ENCODE results near the gene HEBP1.

Gene HEBP1

DNA sequence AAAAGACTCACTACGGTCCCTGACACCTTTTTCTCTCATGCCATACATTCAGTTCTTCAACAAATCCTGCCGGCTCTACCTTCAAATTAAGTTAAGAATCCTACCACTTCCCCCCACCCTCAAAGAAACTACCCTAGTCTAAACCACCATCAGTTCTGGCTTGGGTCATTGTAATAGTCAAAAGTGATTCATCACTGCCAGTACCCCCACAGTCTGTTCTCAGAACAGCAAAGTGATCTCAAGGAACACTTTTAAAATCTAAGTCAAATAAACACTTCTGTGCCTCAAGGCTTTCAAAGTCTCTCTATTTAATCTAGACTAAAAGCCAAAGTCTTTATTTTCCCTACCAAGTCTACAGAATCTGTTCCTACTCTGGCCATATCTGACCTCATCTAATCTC, 32.1 kb upstream of the HEBP1 start:
- in situ Hi-C loops (cut with MboI; ENCODE audit: low sequenced_read_pairs, unreplicated experiment), result no loop called here
- TF ChIP-seq, protein P1, sequence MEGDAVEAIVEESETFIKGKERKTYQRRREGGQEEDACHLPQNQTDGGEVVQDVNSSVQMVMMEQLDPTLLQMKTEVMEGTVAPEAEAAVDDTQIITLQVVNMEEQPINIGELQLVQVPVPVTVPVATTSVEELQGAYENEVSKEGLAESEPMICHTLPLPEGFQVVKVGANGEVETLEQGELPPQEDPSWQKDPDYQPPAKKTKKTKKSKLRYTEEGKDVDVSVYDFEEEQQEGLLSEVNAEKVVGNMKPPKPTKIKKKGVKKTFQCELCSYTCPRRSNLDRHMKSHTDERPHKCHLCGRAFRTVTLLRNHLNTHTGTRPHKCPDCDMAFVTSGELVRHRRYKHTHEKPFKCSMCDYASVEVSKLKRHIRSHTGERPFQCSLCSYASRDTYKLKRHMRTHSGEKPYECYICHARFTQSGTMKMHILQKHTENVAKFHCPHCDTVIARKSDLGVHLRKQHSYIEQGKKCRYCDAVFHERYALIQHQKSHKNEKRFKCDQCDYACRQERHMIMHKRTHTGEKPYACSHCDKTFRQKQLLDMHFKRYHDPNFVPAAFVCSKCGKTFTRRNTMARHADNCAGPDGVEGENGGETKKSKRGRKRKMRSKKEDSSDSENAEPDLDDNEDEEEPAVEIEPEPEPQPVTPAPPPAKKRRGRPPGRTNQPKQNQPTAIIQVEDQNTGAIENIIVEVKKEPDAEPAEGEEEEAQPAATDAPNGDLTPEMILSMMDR (IDR thresholded peaks at IDR 0.05; ENCODE audit: borderline replicate concordance, control extremely low read depth, extremely low read depth, insufficient read depth, missing control alignments), result no peak
- no peak for DNase-seq (ENCODE audit: low spot score)

DNA sequence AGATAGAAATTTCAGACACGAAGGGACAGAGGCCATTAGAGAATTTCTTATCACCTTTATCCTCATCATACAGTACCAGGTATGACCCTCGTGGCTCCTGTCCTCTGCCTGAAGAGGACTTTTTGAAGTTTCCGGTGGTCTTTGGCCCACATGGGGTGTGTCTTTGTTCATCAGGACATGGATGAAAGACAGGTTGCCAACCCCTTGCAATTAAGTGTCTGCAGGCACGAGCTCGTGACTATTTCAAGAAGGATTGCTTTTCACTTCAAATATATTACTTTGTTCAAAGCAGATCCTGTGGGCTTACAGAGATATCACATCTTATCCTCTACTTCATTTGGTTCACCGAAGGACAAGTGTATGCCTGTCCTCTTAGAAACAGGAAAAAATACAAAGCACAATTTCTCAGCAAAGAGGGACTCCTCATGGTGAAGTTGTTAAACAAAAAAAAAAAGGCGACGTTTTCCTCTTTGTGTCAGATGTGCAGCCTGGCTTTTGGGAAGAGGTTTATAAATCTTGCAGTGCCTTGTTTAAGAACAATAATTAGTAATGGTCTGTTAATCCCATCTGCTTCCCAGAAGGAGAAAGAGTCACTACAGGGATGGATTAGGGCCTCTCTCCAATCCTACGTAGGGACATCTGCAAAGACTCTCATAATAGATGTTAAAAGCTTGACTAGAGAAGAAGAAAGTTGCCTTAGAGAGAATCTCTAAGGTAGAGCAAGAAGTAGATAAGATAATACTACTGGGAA, 30.7 kb upstream of the HEBP1 start:
- in situ Hi-C loops (cut with MboI; ENCODE audit: low sequenced_read_pairs, unreplicated experiment), result no loop called here
- no peak for DNase-seq (ENCODE audit: low spot score)
- TF ChIP-seq, protein P1 (IDR thresholded peaks at IDR 0.05; ENCODE audit: borderline replicate concordance, control extremely low read depth, extremely low read depth, insufficient read depth, missing control alignments), result no peak

DNA sequence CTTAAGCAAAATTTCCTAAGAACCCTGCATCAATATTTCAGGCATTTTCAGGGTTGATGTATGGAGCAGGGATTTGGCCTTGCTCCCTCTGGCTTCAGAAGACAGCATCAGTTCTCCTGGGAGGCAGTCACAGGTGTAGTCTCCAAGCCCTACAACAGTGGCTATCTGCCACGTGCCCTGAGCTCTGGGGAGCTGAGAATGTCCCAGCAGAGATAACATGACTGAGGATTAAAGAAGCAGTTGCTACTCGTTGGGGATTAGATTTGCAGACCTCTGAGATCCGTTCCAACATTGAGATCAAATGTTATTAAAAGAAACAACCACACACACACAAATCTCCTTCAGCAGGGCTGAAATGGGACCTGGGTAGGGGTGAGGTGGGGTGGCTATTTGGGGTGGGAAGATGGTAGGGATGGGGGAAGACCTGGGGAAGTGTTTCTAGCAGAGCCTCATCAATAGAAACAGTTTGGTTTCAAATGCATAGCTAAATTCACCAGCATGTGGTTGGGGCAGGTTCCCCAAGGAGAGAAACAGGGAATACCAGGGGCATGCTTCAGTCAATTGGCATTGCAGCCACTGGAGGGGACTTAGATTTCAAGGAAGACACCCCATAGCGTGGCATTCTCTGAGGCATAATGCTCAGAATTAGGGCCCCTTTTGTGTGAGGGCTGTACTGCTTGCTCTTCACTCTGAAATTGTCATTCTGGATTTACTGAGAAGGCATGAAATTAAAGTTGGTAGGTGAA, 28.9 kb upstream of the HEBP1 start:
- in situ Hi-C loops (cut with MboI; ENCODE audit: low sequenced_read_pairs, unreplicated experiment), result no loop called here
- DNase-seq (ENCODE audit: low spot score), result no peak
- TF ChIP-seq, protein P1 (IDR thresholded peaks at IDR 0.05; ENCODE audit: borderline replicate concordance, control extremely low read depth, extremely low read depth, insufficient read depth, missing control alignments), result no peak

DNA sequence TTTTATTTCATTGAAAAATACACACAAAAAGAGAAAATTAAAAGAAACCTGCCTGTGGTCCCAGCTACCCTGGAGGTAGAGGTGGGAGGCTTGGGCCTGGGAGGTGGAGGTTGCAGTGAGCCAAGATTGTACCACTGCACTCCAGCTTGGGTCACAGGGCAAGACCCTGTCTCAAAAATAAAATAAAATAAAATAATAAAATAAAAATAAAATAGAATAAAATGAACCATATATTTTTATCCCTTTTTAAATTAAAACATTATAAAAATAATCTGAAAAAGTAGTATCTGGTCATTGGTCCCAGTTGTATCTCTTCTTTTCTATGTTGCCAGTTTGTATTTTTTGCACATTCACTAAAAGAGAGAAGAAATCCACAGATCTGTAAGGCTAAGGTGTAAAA, 27.4 kb upstream of the HEBP1 start:
- DNase-seq (ENCODE audit: low spot score), result no peak
- TF ChIP-seq, protein P1 (IDR thresholded peaks at IDR 0.05; ENCODE audit: borderline replicate concordance, control extremely low read depth, extremely low read depth, insufficient read depth, missing control alignments), result no peak
- in situ Hi-C loops (cut with MboI; ENCODE audit: low sequenced_read_pairs, unreplicated experiment), result no loop called here

DNA sequence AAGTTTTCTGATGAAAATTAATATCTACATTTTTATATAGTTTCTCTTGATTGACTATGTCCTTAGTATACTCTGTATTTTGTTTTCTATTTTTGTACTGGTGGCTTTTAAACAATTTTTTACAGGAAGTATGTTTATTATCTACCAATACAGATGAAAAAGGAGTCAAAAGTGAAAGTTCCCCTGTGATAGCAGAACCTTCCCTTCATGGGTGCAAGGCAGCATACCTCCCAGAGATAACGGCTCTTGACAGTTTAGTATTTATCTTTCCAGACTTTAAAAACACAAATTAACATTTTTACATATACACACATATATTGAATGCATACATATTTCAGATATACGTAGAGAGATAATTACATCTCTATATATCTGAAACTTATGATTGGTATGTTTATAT, 27.0 kb upstream of the HEBP1 start:
- DNase-seq (ENCODE audit: low spot score), result no peak
- TF ChIP-seq, protein P1 (IDR thresholded peaks at IDR 0.05; ENCODE audit: borderline replicate concordance, control extremely low read depth, extremely low read depth, insufficient read depth, missing control alignments), result no peak
- in situ Hi-C loops (cut with MboI; ENCODE audit: low sequenced_read_pairs, unreplicated experiment), result no loop called here

DNA sequence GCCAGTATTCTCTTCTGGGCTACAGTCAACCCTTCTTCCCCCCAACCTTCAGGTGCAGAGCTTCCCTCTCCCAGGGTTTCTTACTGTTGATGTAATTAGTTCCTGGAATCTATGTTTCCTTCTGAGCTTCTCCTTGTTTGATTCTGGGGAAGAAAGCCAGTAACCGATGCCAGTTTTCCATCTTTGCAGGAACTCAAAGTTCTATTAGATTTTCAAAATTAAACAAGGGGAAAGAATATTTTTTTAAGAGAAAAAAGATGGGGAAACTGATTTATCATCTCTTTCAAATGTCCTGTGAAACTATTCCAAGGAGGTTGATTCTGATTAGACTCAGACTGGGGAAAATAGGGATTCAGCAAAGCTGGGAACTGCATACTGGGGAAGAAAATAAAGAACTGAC, 26.2 kb upstream of the HEBP1 start:
- in situ Hi-C loops (cut with MboI; ENCODE audit: low sequenced_read_pairs, unreplicated experiment), result no loop called here

More for the DNA sequence above, 26.2 kb upstream of the HEBP1 start:
- DNase-seq (ENCODE audit: low spot score), result no peak
- TF ChIP-seq, protein P1 (IDR thresholded peaks at IDR 0.05; ENCODE audit: borderline replicate concordance, control extremely low read depth, extremely low read depth, insufficient read depth, missing control alignments), result no peak

All from GM13976 (cell line).